Fibroblast of lung (primary cell): ENCODE measurements around the gene YEATS4.

ENCODE experiments used
- CTCF ChIP-seq, 2 donors: IDR thresholded peaks in 1 of 2; conservative IDR thresholded peaks in 1 of 2; 1 replicate in 1 of 2; 2 replicates in 1 of 2; pipeline ENCODE4 v1.5.1; 2011 to 2012; ENCODE audit warnings: low read length in 2 of 2, control low read depth in 1 of 2, inconsistent platforms in 1 of 2, low read depth in 1 of 2, mild to moderate bottlenecking in 1 of 2
- EZH2 ChIP-seq: IDR thresholded peaks from 2 replicates; pipeline ENCODE4 v1.5.1; 2012; ENCODE audit warnings: low read length, control low read depth, mild to moderate bottlenecking; ENCODE audit errors: missing control alignments

DNA sequence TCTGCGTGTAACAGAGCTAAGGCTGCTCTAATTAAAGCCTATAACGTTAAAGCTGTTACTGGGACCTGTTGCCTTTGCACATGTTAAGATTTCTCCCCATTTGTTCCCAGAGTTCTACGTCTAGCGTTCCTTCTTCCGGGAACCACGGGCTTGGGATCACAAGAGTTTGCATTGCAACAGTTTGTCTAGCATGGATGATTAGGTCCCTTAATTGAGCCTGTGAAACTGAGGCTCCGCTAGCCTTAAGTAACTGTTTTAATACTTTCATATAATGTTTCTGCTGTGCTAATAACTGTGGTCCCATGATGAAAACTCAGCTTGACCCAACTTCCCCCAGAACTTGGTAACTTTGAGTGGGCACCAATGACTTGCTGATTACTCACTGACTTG, 28.0 kb upstream of the YEATS4 start:
- no peak for TF ChIP-seq CTCF (conservative IDR thresholded peaks at IDR 0.05 in 1 of 2, IDR thresholded peaks at IDR 0.05 in 1 of 2; ENCODE audit: low read depth in 1 of 2, low read length in 2 of 2)
- TF ChIP-seq EZH2 = peak; percentile 28
